ENCODE measurements around the gene KCNN3. TPM values are rescaled to one million over a fixed set of nuclear protein-coding genes. Genes with fewer than 3 reads are reported as not detected.

The KCNN3 gene
- total and polyA plus RNA-seq, 2 of the 8 experiments (the other 6 are each of a cell fraction or from before 2014, with no cell fraction given), result 2.8 to 3.7 TPM

DNA sequence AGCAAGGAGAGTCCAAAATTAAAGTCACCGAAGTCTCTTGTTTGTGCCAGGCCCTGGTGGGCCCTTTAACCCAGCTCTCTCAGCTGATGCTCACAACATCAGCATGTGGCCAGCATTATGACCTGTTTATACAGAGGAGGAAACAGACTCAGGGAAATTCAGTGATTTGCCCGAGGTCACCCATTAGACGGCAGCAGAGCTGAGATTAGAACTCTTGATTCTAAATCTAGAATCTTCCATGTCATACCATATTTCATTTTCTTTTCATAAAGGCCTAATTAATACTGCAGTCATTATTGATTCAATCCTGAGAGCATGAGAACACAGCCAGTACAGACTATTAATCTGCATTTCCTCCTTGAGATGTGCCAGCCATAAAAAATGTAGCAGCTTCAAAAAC lies 63.7 kb downstream of the KCNN3 start:
- H4K20me1 ChIP-seq (replicated peaks in 1 of 2; ENCODE audit: control insufficient read depth in 1 of 2, insufficient read depth in 2 of 2, low read length in 2 of 2), result no peaks in the 10 kb centered on the region
- H3K4me1 ChIP-seq (replicated peaks in 1 of 4; ENCODE audit: control insufficient read depth in 3 of 4, insufficient read depth in 4 of 4, low read length in 3 of 4), result peaks cover 0 to 6% (median 2%) of the 10 kb centered on the region in 4 experiments; a peak in 3 of 7 replicates
- no peak overlapping the region for H4K91ac ChIP-seq (replicated peaks; ENCODE audit: insufficient read length, low read length)
- no peak overlapping the region for H2AFZ ChIP-seq (ENCODE audit: low read length)
- no peak overlapping the region for H3K4me2 ChIP-seq (ENCODE audit: insufficient read depth in 1 of 2, low read depth in 2 of 2, low read length in 2 of 2)
- H2BK120ac ChIP-seq (replicated peaks; ENCODE audit: low read depth, low read length), result no peak overlapping the region
- H2BK5ac ChIP-seq (ENCODE audit: low read depth, low read length), result no peak overlapping the region
- no peak overlapping the region for H3K14ac ChIP-seq (ENCODE audit: insufficient read length)
- H2BK15ac ChIP-seq (ENCODE audit: low read length), result no peak overlapping the region
- no peaks in the 10 kb centered on the region for H3K79me2 ChIP-seq (ENCODE audit: control insufficient read depth in 1 of 2, insufficient read depth in 2 of 2, low read length in 2 of 2)
- no peak overlapping the region for H3K9ac ChIP-seq (replicated peaks in 1 of 4; ENCODE audit: extremely low read depth in 1 of 4, low read depth in 3 of 4, low read length in 3 of 4)
- H4K5ac ChIP-seq (ENCODE audit: insufficient read length, low read depth, low read length), result no peak overlapping the region
- 87% methylated on average over 3 of the region's 3 CpGs; no CpG with 5 or more reads in 1 of the 2 experiments for WGBS, 2 experiments (ENCODE audit: extremely low coverage in 1 of 2, insufficient coverage in 1 of 2, insufficient read length in 1 of 2, insufficient replicate concordance in 2 of 2, low coverage in 1 of 2, low lambda C conversion rate in 2 of 2, missing lambda C conversion rate in 1 of 2)
- 0 out of 7 replicates have a peak, but pooled peaks cover 0 to 2% (median 0%) of the 10 kb centered on the region in 4 experiments for H3K27me3 ChIP-seq (replicated peaks in 1 of 4; ENCODE audit: control insufficient read depth in 3 of 4, extremely low read depth in 1 of 4, insufficient read depth in 3 of 4, low read length in 3 of 4)
- CTCF ChIA-PET (ENCODE audit: partially characterized antibody), result interaction anchor here (0.7 to 3.1 kb wide), 9 partner anchors 9 to 72 kb away, joined by 3 to 23 read pairs (median 4); no protein-coding TSS in a partner anchor
- no peak overlapping the region for H2BK12ac ChIP-seq (ENCODE audit: low read depth, low read length)
- H3K23ac ChIP-seq (ENCODE audit: insufficient read length), result no peak overlapping the region
- no peak for DNase-seq (ENCODE audit: low read depth in 1 of 2, low spot score in 2 of 2)
- no peak overlapping the region for H3K56ac ChIP-seq (replicated peaks; ENCODE audit: insufficient read length, low read depth, low read length)
- no peak for FAIRE-seq
- H3K4me3 ChIP-seq (ENCODE audit: extremely low read depth in 1 of 4, insufficient read depth in 2 of 4, low read depth in 3 of 4, low read length in 4 of 4), result no peak overlapping the region
- H3K79me1 ChIP-seq (ENCODE audit: low read depth, low read length), result no peaks in the 10 kb centered on the region
- no peak overlapping the region for H2AK5ac ChIP-seq (ENCODE audit: low read depth, low read length)
- no peak overlapping the region for H2BK20ac ChIP-seq (ENCODE audit: low read length)
- H3K27ac ChIP-seq (ENCODE audit: low read depth, low read length), result no peak overlapping the region
- no peak overlapping the region for H4K8ac ChIP-seq (ENCODE audit: extremely low read depth, insufficient read depth, low read length)
- no peaks in the 10 kb centered on the region for H3K36me3 ChIP-seq (ENCODE audit: control insufficient read depth in 2 of 4, insufficient read depth in 4 of 4, low read length in 3 of 4)
- no peak overlapping the region for H3K4ac ChIP-seq (replicated peaks; ENCODE audit: insufficient read length, low read depth, low read length)
- H3K9me3 ChIP-seq (ENCODE audit: insufficient read depth in 2 of 2, low read depth in 1 of 2, low read length in 1 of 2), result no peaks in the 10 kb centered on the region
- no peak overlapping the region for H3K18ac ChIP-seq (ENCODE audit: extremely low read depth, low read length)
- POLR2A ChIA-PET (ENCODE audit: partially characterized antibody), result interaction anchor here (1.1 to 1.5 kb wide), 3 partner anchors 8 to 22 kb away, joined by 3 to 4 read pairs (median 3); no protein-coding TSS in a partner anchor
- no peaks in the 10 kb centered on the region for H3K23me2 ChIP-seq (ENCODE audit: low read depth, low read length)
- TF ChIP-seq RFX5 (IDR thresholded peaks at IDR 0.05; ENCODE audit: borderline replicate concordance, low read depth, low read length) (no peak), TAF7 (optimal IDR thresholded peaks at IDR 0.05; ENCODE audit: borderline replicate concordance, low read depth, low read length) (no peak), GTF2F1 (IDR thresholded peaks at IDR 0.05; ENCODE audit: borderline replicate concordance, low read depth, low read length) (no peak), EZH2 (IDR thresholded peaks at IDR 0.05; ENCODE audit: low read depth, low read length, severe bottlenecking) (no peak), SIN3A (conservative IDR thresholded peaks at IDR 0.05 in 1 of 2, IDR thresholded peaks at IDR 0.05 in 1 of 2; ENCODE audit: low read depth in 1 of 2, low read length in 2 of 2) (no peak), GABPA (IDR thresholded peaks at IDR 0.05; ENCODE audit: borderline replicate concordance, insufficient read depth, low read length) (no peak), SIX5 (IDR thresholded peaks at IDR 0.05; ENCODE audit: low read depth, low read length) (no peak), SUZ12 (IDR thresholded peaks at IDR 0.05; ENCODE audit: low read length) (no peak), CREB1 (IDR thresholded peaks at IDR 0.05) (no peak), BCL11A (IDR thresholded peaks at IDR 0.05; ENCODE audit: low read depth in 2 of 2, low read length in 2 of 2) (no peak), SRF (IDR thresholded peaks at IDR 0.05; ENCODE audit: low read depth, low read length) (no peak), SP4 (IDR thresholded peaks at IDR 0.05; ENCODE audit: low read length) (no peak), TAF1 (IDR thresholded peaks at IDR 0.05; ENCODE audit: low read depth, low read length) (no peak)
- TF ChIP-seq, protein P1, sequence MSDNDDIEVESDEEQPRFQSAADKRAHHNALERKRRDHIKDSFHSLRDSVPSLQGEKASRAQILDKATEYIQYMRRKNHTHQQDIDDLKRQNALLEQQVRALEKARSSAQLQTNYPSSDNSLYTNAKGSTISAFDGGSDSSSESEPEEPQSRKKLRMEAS (IDR thresholded peaks at IDR 0.05), result no peak
